GM19240 (cell line): ENCODE data around the gene CD163L1.
"Not testable (repeated sequence)": the region's sequence is repeated elsewhere in the genome, so short reads cannot be mapped to it uniquely, and the experiment has no call there.

Experiments
- DNase-seq: peaks from one replicate; pipeline ENCODE4 v3.0.0; 2011; ENCODE audit warnings: low spot score; ENCODE audit not compliant: insufficient read length

Gene CD163L1

DNA sequence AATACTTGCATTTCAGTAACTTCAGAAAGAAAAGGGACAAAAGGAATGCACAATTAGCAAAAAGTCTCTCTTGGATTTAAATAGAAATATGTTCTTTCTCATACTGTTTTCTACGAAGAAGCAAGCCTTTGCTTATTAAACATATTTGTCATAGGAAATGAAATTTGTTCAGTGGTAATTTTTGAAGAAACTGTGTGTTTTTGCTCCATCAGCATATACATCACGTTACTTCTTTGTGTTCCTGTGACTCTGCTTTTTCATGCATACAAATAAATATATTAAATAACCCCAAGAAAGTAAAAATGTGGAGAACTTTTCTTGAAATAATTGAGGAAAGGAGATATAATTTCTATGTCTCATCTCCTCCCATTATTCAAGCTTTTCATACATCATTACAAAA, 39.7 kb downstream of the CD163L1 start:
- DNase-seq: no peak

DNA sequence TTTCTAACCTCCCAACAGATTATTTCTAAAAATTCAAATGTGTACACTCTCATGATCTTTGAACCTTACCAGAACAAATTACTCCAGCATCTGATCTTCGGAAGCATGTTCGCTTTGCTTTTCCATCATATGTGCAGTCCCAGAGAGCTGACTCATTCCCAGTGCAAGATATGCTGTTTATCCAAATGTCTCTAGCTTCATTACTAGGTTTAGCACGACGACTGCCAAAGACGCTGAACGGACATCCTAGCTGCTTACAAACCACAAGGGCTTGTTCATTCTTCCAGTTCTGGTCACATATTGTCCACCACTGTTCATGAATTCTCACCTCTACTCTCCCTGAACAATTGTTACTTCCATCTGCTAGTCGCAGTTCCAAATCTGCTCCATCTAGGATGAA, 40.5 kb downstream of the CD163L1 start:
- no peak for DNase-seq

DNA sequence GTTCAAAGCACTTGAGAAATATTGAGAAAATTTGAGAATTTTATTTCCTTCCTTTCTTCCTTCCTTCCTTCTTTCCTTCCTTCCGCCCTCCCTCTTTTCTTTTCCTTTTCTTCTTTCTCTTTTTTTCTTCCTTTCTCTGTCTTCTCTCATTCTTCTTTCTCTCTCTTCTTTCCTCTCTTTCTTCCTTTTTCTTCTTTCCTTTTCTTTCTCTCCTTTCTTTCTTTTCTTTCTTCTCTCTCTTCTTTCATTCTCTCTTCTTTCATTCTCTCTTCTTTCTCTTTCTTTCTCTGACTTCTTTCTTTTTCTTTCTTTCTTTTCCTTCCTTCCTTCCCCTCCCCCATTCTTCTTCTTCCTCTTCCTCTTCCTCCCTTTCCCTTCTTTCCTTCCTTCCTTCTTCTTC, 44.9 kb downstream of the CD163L1 start:
- DNase-seq: no peak

DNA sequence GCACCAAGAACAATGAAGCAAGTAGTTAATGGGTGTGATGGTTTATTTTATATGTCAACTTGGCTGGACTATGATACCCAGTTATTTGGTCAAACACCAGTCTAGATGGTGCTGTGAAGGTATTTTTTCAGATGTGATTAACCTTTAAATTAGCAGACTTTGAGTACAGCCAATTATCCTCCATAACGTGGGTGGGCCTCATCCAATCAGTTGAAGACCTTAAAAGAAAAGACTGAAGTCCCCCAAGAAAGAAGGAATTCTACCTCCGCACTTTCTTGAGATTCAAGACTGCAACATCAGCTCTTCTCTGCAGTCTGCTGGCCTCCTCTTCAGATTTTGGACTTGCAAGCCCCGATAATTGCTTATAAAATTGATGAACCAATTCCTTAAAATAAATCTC, 47.5 kb downstream of the CD163L1 start:
- DNase-seq: no peak

DNA sequence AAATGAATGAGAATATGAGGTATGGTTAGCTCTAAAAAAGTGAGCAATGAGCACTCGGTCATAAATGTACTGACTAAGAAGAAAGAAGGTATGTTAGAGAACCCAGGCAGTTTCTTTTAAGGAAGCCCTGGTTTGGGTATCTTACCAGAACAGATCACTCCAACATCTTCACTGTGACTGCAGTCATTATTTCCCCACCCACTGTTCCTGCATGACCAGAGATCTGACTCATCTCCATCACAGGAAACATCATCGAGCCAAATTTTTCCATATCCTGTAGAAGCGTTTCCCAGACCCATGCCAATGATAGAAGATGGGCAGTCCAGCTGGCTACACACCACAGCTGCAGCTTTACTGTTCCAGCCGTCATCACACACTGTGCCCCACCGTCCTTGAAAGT, 48.0 kb downstream of the CD163L1 start:
- no peak for DNase-seq

DNA sequence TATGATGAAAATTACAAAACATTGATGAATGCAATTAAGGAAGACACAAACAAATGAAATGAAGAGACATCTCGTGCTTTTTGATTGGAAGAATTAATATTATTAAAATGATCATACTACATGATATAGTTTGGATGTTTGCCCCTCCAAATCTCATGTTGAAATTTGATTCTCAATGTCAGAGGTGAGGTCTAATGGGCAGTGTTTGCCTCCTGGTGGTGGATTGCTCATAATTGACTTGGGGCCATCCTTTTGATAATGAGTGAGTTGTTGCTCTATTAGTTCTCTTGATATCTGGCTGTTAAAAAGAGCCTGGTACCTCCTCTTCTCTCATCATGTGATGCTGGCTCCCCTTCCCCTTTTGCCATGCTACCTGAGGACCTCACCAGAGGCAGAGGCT, 56.7 kb downstream of the CD163L1 start:
- no peak for DNase-seq

DNA sequence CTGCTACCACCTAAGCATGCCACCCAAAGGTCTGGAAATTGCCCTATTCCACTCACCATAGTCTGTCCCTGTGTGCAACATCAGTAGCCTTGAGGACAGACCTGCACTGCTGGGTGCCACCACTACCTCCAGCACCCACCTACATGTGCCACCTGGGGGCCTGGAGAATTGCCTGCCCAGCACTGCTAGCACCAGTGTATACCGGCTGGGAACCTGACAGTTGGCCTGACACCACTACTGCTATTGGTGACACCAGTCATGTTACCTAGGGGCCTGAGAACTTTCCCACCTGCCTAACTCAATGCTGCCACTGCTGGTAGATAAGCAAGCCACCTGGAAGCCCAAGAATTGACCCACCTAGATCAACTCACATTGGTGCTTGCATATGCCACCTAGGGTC, 60.8 kb downstream of the CD163L1 start:
- no peak for DNase-seq

DNA sequence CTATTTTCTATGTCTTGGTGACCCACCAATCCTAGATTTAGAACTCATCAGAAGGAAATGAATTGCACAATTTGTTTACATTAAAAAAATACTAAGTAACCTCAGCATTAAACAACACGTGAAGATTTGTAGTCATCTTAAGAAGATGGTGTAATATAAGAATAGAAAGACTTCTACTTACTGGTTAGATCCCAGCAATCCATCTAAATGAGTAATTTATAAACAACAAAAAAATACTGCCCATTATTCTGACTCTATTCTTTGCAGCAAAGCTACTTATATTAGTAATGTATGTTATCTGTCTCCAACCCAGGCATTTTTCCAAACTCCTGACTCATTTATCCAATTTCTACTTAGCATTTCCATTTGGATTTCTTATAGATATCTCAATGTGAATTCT, 67.8 kb downstream of the CD163L1 start:
- no peak for DNase-seq

DNA sequence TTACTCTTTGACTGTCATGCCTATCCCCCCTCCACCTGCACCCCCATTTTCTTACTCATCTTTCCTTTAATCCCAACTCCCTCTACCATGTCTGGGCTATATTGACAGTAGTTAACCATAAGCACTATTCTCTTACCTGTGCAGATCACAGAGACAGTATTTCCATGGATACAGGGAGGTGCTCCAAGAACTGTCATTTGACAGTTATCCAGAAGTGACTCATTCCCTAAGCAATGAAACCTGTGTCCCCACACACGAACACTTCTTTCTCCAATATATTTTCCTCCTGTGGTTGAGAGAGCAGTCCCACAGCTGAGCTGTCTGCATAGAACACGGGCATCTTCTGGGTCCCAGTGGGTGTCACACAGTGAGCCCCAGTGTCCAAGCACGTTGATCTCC, 68.8 kb downstream of the CD163L1 start:
- DNase-seq: no peak

DNA sequence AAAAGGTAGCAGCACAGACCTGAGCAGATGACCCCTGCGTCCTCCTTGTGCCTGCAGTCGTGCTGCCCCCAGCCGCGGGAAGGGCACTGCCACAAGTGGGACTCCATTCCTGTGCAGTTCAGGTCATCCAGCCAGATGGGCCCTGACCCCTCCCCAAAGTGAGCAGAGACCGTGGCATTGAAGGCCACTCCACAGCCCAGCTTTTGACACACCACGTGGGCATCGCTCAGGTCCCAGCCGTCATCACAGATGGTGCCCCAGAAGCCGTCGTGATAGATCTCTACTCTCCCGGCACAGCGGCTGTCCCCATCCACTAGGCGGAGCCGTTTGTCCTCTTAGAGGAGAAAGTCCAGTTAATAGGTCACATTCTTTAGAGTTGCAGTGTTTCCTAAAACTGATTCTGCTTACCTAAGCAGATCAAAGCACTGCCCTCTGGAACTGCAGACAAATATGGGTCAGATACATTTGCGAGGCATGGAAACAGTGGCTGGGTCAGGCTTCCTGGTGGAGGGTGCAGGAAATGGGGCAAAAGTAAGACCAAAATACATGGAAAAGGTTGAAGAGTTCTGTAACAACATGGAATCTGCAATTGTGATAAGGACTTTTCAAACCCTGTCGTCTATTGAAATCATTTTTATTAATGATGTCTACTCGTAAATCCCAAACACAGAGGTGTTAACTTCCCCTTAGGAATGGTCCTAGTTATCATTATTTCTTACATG, 69.4 kb downstream of the CD163L1 start:
- no peak for DNase-seq

DNA sequence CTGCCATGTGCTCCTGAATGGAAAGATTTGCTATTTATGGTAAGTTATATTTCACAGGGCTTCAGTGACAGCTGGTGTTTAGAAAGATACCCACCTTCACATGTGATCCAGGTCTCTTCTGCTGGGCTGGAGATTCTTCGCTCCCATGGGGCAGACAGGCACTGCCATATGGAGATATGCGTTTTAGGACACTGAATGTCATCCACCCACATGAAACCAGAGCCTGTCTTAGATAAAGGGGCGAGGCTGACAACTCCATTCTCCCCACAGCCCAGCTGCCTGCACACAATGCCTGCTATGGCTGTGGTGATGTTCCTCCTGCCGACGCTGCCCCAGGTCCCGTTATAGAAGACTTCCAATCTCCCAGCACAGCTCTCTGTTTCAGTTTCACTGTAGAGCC, 70.7 kb downstream of the CD163L1 start:
- no peak for DNase-seq

DNA sequence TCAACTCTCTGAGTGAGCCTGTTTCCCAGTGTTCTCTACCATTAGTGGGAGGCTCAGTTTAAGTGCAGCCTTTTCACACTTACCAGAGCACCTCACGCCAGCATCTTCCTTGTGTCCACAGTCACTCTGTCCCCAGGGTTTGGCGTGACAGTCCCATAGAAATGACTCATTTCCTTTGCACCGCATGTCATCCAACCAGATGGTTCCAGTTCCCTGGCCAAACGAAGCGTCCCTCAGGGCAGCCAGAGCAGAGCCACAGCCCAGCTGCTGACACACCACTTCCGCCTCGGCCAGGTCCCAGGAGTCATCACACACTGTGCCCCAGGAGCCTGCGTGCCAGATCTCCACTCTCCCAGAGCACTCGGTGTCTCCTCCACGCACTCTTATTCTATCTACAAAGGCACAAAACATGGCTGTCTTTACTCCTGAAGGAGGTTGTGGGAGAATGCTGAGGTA, 74.7 kb downstream of the CD163L1 start:
- no peak for DNase-seq

DNA sequence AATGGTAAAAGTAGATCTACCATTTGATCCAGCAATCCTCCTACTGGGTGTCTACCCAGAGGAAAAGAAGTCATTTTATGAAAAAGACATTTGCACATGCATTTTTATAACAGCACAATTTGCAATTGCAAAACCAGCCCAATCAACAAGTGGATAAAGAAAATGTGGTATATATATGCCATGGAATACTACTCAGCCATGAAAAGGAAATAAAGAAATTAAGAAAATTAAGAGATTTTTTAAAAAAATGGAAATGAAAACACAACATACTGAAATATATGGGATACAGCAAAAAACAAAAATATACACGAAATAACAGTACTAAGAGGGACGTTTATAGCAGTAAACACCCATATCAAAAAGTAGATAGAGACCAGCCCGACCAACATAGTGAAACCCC, 81.2 kb downstream of the CD163L1 start:
- no peak for DNase-seq

DNA sequence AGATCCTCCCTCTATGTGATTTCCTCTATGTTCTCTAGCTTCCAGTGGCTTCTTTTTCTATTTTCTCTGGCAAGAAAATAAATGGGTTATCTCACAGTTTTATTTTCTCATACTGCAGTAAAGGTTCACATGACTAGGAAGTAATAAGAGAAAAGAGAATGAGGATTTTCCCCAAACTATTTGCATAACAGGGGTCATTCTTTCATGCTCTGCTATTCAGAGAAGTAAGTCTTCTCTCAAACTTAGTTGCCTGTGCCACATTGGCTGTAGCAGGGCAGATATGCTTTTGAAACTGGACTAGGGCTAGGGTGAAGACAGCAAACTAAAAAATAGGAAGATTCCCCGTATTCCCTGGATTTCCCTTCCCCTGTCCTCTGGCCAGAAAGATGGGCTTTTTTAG, 82.7 kb downstream of the CD163L1 start:
- DNase-seq: no peak

DNA sequence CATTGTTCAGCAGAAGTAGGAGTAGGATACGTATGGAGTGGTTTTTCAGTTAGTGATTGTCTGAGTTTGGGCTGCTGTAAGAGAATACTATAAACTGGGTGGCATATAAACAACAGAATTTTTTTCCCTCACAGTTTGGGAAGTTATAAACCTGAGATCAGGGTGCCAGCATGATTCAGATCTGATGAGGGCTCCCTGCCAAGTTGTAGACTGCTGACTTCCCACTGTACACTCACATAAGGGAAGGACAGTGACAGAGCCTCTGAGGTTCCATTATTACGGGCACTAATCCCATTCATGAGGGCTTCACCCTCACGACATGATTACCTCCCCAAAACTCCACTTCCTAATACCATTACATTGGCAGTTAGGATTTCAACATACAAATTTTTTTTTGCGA, 89.4 kb downstream of the CD163L1 start:
- DNase-seq: no peak

DNA sequence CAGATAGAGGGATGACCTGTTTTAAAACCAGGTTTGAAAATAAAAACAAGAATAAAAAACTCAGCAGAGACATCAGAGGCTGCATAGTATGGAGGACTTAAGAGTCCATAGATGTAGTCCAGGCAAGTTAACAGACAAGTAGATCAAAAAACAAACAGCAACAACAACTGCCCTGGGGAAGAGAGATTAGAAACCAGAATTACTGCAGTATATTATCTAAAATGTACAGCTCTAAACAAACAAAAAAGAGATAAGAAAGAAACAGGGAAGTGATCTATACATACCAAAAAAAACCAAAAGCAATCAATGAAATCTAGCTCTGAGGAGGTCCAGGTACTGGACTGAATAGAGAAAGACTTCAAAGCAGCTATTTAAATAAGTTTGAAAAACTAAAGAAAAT, 91.3 kb downstream of the CD163L1 start:
- DNase-seq: no peak

DNA sequence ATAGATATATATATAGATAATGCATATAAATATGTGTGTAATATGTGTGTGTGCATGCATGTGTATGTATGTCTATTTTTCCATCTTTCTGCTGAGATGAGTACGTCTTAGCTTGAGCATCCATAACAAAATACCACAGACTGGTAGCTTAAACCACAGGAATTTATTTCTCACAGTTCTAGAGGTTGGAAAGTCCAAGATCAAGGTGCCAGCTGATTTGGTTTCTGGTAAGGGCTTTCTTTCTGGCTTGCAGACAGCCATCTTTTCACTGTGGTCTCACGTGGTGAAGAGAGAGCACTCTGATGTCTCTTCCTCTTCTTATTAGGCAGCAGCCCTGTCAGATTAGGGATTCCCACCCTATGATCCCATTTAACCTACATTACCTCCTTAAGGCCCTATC, 92.8 kb downstream of the CD163L1 start:
- DNase-seq: no peak

DNA sequence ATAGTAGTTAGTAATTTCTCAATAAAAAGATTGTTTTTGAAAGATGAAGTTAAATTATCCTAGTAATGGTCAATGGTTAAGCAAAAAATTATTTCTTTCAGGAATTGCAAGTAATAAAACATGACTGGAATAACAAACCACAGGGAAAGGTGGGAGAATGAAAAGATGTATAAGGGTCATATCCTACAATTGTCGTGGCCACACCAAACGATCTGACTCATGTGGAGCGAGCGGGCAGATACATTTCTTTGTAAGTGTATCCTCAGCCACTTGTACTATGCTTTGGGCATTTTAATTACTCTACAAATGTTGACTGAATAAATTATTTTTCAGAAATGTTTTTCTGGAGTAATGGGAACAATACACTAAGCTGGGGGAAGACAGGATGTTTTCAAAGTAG, 94.5 kb downstream of the CD163L1 start:
- no peak for DNase-seq

DNA sequence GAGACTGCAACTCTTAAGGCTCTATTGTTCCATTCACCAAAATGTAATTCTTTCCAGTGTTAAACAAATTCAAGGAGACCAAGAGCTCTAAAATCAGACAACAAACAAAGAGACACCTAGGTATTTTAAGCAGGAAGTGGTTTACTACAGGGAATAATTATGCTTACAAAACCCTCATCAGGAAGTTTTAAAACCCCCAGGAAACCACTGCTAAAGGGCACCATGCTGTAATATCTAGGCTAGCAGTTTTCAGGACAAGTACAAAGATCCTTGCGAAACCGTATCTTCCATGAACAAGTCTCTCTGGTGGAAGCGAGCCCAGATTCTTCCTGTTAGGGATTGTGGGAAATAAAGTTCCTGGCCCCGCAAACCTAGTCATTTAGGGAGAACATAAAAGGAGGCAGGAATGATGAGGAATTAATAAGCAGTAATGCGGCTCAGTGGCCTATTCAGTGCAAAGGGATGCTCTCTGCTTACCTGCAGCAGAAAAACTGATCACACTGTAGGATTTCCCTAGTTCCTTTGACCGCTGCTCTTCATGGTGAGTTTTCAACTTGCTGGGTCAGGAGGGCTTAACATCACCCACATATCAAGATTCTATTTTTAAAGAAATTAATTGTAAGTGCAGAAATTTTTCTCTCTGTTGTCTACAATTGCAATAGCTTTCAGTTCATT, 97.3 kb downstream of the CD163L1 start:
- DNase-seq: no peak

DNA sequence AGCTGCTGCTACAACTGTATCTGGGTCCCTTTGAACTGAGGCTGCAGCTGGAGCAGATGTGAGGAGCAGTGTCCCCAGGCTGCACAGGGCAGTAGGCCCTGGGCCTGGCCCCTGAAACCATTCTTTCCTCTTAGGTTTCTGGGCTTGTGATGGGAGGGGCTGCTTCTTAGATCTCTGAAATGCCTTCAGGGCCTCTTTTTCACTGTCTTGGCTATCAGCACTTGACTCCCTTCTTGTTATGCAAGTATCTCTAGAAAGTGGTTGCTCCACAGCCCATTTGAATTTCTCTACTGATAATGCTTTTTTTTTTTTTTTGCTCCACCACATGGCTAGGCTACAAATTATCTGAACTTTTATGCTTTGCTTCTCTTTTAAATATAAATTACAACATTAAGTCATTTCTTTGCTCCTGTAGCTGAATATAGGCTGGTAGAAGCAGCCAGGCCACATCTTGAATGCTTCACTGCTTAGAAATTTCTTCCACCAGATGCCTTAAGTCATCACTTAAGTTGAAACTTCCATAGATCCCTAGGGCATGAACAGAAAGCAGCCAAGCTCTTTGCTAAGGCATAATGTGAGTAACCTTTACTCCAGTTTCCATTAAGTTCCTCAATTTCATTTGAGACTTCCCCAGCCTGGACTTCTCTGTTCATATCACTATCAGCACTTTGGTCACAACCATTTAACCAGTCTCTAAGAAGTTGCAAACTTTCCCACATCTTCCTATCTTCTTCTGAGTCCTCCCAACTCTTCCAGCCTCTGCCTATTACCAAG, 98.9 kb downstream of the CD163L1 start:
- no peak for DNase-seq

DNA sequence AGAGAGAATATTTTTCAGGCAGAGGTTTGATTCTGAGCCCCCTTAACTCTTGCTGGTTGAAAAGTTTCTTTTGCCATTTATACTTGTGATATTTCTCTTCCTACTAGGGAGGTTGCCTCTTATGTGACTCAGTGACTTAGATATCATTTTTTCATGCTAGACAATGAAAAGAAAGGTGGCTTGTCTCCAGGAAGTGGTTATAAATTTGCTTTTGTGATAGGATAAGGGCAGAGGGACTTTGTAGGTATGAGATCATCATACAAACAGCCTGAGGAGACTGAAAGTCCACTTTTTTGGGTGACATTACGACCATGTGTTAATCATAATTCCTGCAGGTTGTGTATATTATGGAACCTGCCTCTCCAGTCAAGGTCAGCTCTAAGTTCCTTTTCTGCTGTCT, 104.3 kb downstream of the CD163L1 start:
- no peak for DNase-seq

DNA sequence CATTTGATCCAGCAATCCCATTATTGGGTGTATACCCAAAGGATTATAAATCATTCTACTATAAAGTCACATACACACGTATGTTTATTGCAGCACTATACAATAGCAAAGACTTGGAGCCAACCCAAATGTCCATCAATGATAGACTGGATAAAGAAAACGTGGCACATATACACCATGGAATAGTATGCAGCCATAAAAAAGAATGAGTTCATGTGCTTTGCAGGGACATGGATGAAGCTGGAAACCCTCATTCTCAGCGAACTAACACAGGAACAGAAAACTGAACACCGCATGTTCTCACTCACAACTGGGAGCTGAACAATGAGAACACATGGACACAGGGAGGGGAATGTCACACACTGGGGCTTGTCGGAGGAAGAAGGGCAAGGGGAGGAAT, 106.2 kb downstream of the CD163L1 start:
- DNase-seq: not testable (repeated sequence)

DNA sequence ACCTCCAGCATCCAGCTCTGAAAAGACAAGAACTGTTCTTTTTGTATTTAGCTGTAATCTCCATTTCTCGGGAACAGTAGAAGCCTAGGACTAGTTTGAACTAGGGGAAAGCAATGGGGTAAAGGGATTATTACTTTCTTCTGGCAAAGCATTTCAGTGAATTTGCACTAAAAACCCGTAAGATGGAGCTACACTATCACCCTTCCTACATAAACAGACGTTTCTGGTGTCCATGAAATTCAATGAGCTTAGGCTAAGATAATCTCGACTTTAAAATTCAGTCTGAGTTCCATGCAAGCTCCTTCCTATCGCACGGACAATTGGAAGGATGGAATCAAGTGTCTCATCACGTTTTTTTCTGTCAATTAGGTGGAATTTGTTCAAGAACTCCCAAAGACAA, 116.0 kb downstream of the CD163L1 start:
- DNase-seq: no peak
